Neutrophil (primary cell): Measurements from ENCODE around the gene CR1.

Experiments
- H3K27ac ChIP-seq: fragments of 200-600 bp; sonication (generic); 2 replicates; pipeline ENCODE4 v1.5.1; 2016; ENCODE audit warnings: mild to moderate bottlenecking, moderate library complexity
- H3K27me3 ChIP-seq: fragments of 200-600 bp; sonication (generic); 2 replicates; pipeline ENCODE4 v1.6.0; 2016; ENCODE audit warnings: mild to moderate bottlenecking
- H3K36me3 ChIP-seq: fragments of 200-600 bp; sonication (generic); 2 replicates; pipeline ENCODE4 v1.5.1; 2017
- H3K4me1 ChIP-seq, 2 experiments: fragments of 200-600 bp in 1 of 2; sonication (generic) in 1 of 2; 1 replicate in 1 of 2; 2 replicates in 1 of 2; pipeline versions ENCODE4 v1.5.1 to v1.6.1; 2013 to 2016; ENCODE audit warnings: low read depth in 1 of 2, low read length in 1 of 2, mild to moderate bottlenecking in 1 of 2, moderate library complexity in 1 of 2; ENCODE audit not compliant: control insufficient read depth in 1 of 2, insufficient read depth in 1 of 2
- H3K4me3 ChIP-seq, 2 experiments: fragments of 200-600 bp in 1 of 2; sonication (generic) in 1 of 2; 1 replicate in 1 of 2; 2 replicates in 1 of 2; pipeline ENCODE4 v1.5.1; 2013 to 2016; ENCODE audit warnings: low read depth in 1 of 2, low read length in 1 of 2, mild to moderate bottlenecking in 1 of 2, moderate library complexity in 1 of 2
- H3K9me3 ChIP-seq: fragments of 200-600 bp; sonication (generic); 2 replicates; pipeline ENCODE4 v1.5.1; 2016
- CTCF ChIP-seq: fragments of 200-600 bp; sonication (generic); IDR thresholded peaks from 2 replicates; pipeline ENCODE4 v1.5.1; 2016; ENCODE audit warnings: antibody characterized with exemption

The CR1 gene

GRCh38 chr1:207497941-207498340 lies 2.0 kb downstream of the CR1 start:
- Histone ChIP-seq H3K36me3 (peaks cover 13% of the 10 kb centered on the region), H3K27ac (peak overlapping the region; percentile 96), H3K27me3 (no peaks in the 10 kb centered on the region), H3K4me3 (peak overlapping the region; percentile 80 to 88), H3K4me1 (peaks cover 47 to 55% of the 10 kb centered on the region in 2 experiments), H3K9me3 (no peaks in the 10 kb centered on the region)
- TF ChIP-seq CTCF, result no peak

GRCh38 chr1:207499573-207499972 lies 3.6 kb downstream of the CR1 start:
- H3K27me3 ChIP-seq, result no peaks in the 10 kb centered on the region
- H3K9me3 ChIP-seq, result no peaks in the 10 kb centered on the region
- peak; percentile 77 for TF ChIP-seq CTCF
- H3K4me3 ChIP-seq, result peak overlapping the region in 1 of 2 experiments; percentile 88
- H3K36me3 ChIP-seq, result peaks cover 14% of the 10 kb centered on the region
- H3K4me1 ChIP-seq, result peaks cover 41 to 49% of the 10 kb centered on the region in 2 experiments
- peak overlapping the region; percentile 3 for H3K27ac ChIP-seq

- H3K4me1 ChIP-seq, result peaks cover 34 to 45% of the 10 kb centered on the region in 2 experiments
- no peak overlapping the region for H3K27ac ChIP-seq
- no peak for TF ChIP-seq CTCF
- H3K27me3 ChIP-seq, result no peaks in the 10 kb centered on the region
- H3K4me3 ChIP-seq, result no peak overlapping the region
- H3K9me3 ChIP-seq, result no peaks in the 10 kb centered on the region
- H3K36me3 ChIP-seq, result peaks cover 18% of the 10 kb centered on the region
Measured at GRCh38 chr1:207500306-207500705, 4.3 kb downstream of the CR1 start.

GRCh38 chr1:207501071-207501470 lies 5.1 kb downstream of the CR1 start:
- Histone ChIP-seq H3K4me3 (no peak overlapping the region), H3K27ac (no peak overlapping the region), H3K36me3 (peaks cover 26% of the 10 kb centered on the region), H3K4me1 (peaks cover 29 to 39% of the 10 kb centered on the region in 2 experiments), H3K9me3 (no peaks in the 10 kb centered on the region), H3K27me3 (no peaks in the 10 kb centered on the region)
- no peak for TF ChIP-seq CTCF

- Histone ChIP-seq H3K9me3 (no peaks in the 10 kb centered on the region), H3K4me3 (no peak overlapping the region), H3K36me3 (peaks cover 42% of the 10 kb centered on the region), H3K27ac (no peak overlapping the region), H3K27me3 (no peaks in the 10 kb centered on the region), H3K4me1 (peaks cover 21 to 28% of the 10 kb centered on the region in 2 experiments)
- TF ChIP-seq CTCF, result no peak
Measured at GRCh38 chr1:207502726-207503125, 6.8 kb downstream of the CR1 start.

GRCh38 chr1:207503950-207504349 lies 8.0 kb downstream of the CR1 start:
- no peaks in the 10 kb centered on the region for H3K27me3 ChIP-seq
- H3K27ac ChIP-seq, result no peak overlapping the region
- TF ChIP-seq CTCF, result no peak
- H3K4me3 ChIP-seq, result no peak overlapping the region
- H3K36me3 ChIP-seq, result peaks cover 54% of the 10 kb centered on the region
- peaks cover 10 to 15% of the 10 kb centered on the region in 2 experiments for H3K4me1 ChIP-seq
- no peaks in the 10 kb centered on the region for H3K9me3 ChIP-seq
